ENCODE results near the gene HSD17B1. TPM values are rescaled to one million over a fixed set of nuclear protein-coding genes. Genes with fewer than 3 reads are reported as not detected.
A peak's percentile ranks its signal among the peaks of the same experiment; 100 is the strongest.

HSD17B1 gene
- total RNA-seq, 1 experiment from 2014 or later, result 0.22 TPM

GRCh38 chr17:42513686-42514085 lies 39.0 kb upstream of the HSD17B1 start:
- no peaks in the 10 kb centered on the region for H3K27me3 ChIP-seq (ENCODE audit: low read length)
- no peaks in the 10 kb centered on the region for H3K79me2 ChIP-seq (ENCODE audit: low read length)
- no peaks in the 10 kb centered on the region for H3K9me3 ChIP-seq (ENCODE audit: low read length)
- H3K36me3 ChIP-seq (ENCODE audit: insufficient read depth, low read length), result no peaks in the 10 kb centered on the region
- no peak overlapping the region for H3K27ac ChIP-seq (ENCODE audit: low read length)
- no peak overlapping the region for H3K4me2 ChIP-seq (ENCODE audit: low read depth, low read length, poor library complexity, severe bottlenecking)
- no peak for DNase-seq
- H4K20me1 ChIP-seq (ENCODE audit: insufficient read depth, low read depth, low read length), result no peaks in the 10 kb centered on the region
- H3K4me3 ChIP-seq (ENCODE audit: low read length), result no peak overlapping the region
- no peaks in the 10 kb centered on the region for H3K9me2 ChIP-seq (replicated peaks; ENCODE audit: insufficient read depth, low read length)
- H3K4me1 ChIP-seq (ENCODE audit: low read length), result no peaks in the 10 kb centered on the region
- H2AFZ ChIP-seq (ENCODE audit: low read length), result no peak overlapping the region
- H3K9ac ChIP-seq (ENCODE audit: low read length), result no peak overlapping the region

DNA sequence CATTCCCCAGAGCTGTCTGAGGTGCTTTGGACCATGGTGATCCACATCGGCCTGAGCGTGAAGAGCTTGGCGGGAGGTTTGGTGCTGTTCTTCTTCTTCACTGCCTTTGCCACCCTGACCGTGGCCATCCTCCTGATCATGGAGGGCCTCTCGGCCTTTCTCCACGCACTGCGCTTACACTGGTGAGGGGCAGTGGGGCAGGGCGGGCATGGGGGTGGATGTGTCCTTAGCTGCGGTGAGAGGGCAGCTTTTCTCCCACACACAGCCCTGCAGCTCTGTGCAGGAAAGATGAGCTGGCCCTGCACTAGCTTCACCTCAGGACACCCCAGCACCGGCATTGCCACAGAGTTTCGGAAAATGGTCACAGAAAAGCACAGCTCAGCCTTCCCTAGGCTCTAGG lies 38.4 kb upstream of the HSD17B1 start:
- Histone ChIP-seq H3K9me2 (replicated peaks; ENCODE audit: insufficient read depth, low read length) (no peaks in the 10 kb centered on the region), H3K27ac (ENCODE audit: low read length) (no peak overlapping the region), H3K79me2 (ENCODE audit: low read length) (no peaks in the 10 kb centered on the region), H3K36me3 (ENCODE audit: insufficient read depth, low read length) (no peaks in the 10 kb centered on the region), H3K9ac (ENCODE audit: low read length) (no peak overlapping the region), H2AFZ (ENCODE audit: low read length) (no peak overlapping the region), H3K4me2 (ENCODE audit: low read depth, low read length, poor library complexity, severe bottlenecking) (no peak overlapping the region), H3K4me3 (ENCODE audit: low read length) (no peak overlapping the region), H4K20me1 (ENCODE audit: insufficient read depth, low read depth, low read length) (no peaks in the 10 kb centered on the region), H3K4me1 (ENCODE audit: low read length) (no peaks in the 10 kb centered on the region), H3K27me3 (ENCODE audit: low read length) (no peaks in the 10 kb centered on the region), H3K9me3 (ENCODE audit: low read length) (no peaks in the 10 kb centered on the region)
- DNase-seq, result no peak

DNA sequence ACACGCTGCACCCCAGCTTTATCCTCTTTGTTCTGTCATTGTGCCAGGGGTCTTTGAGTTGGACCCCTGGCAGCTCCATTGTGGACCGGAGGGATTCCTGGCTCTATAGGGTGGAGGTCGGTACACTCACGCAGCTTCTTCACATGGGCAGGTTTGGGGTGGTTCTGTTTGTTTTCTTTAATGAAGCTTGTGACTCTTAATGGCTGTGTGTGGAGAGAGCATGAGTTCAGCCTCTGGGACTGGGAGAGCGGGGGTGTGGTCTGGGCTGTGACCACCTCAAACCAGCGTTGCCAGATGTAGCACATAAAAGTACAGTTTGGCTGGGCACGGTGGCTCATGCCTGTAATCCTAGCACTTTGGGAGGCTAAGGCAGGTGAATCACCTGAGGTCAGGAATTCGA lies 37.9 kb upstream of the HSD17B1 start:
- Histone ChIP-seq H3K4me3 (ENCODE audit: low read length) (no peak overlapping the region), H3K9me2 (replicated peaks; ENCODE audit: insufficient read depth, low read length) (no peaks in the 10 kb centered on the region), H3K27ac (ENCODE audit: low read length) (no peak overlapping the region), H3K9ac (ENCODE audit: low read length) (no peak overlapping the region), H3K79me2 (ENCODE audit: low read length) (no peaks in the 10 kb centered on the region), H4K20me1 (ENCODE audit: insufficient read depth, low read depth, low read length) (no peaks in the 10 kb centered on the region), H3K9me3 (ENCODE audit: low read length) (no peaks in the 10 kb centered on the region), H2AFZ (ENCODE audit: low read length) (no peak overlapping the region), H3K4me2 (ENCODE audit: low read depth, low read length, poor library complexity, severe bottlenecking) (no peak overlapping the region), H3K27me3 (ENCODE audit: low read length) (no peaks in the 10 kb centered on the region), H3K4me1 (ENCODE audit: low read length) (no peaks in the 10 kb centered on the region), H3K36me3 (ENCODE audit: insufficient read depth, low read length) (no peaks in the 10 kb centered on the region)
- no peak for DNase-seq

DNA sequence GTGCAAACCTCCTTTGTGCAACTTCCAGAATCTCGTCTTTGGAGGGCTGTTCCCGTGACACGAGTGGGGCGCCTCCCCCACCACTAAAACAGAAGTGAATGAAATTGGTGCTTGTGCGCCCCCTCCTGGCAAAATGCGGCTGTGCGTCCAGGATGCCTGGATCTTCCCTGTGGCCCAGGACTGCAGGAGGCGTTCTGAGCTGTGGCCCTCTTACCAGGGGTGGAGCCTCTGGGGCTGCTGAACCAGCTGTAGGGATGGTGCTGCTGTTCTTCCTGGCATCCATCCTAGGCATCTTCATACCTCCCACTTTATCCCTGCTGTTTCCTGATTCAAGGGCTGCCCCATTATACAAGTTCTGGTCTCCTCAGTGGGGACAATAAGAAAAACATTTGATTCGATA lies 35.2 kb upstream of the HSD17B1 start:
- Histone ChIP-seq H3K9ac (ENCODE audit: low read length) (no peak overlapping the region), H4K20me1 (ENCODE audit: insufficient read depth, low read depth, low read length) (no peaks in the 10 kb centered on the region)
- DNase-seq, result peak; percentile 91

GRCh38 chr17:42518046-42518754 lies 34.5 kb upstream of the HSD17B1 start:
- no peak overlapping the region for H3K9ac ChIP-seq (ENCODE audit: low read length)
- H3K27me3 ChIP-seq (ENCODE audit: low read length), result no peaks in the 10 kb centered on the region
- H3K9me2 ChIP-seq (replicated peaks; ENCODE audit: insufficient read depth, low read length), result no peaks in the 10 kb centered on the region
- no peak overlapping the region for H3K4me2 ChIP-seq (ENCODE audit: low read depth, low read length, poor library complexity, severe bottlenecking)
- H3K27ac ChIP-seq (ENCODE audit: low read length), result no peak overlapping the region
- H3K4me3 ChIP-seq (ENCODE audit: low read length), result no peak overlapping the region
- H4K20me1 ChIP-seq (ENCODE audit: insufficient read depth, low read depth, low read length), result no peaks in the 10 kb centered on the region
- H3K36me3 ChIP-seq (ENCODE audit: insufficient read depth, low read length), result no peaks in the 10 kb centered on the region
- no peaks in the 10 kb centered on the region for H3K9me3 ChIP-seq (ENCODE audit: low read length)
- no peaks in the 10 kb centered on the region for H3K79me2 ChIP-seq (ENCODE audit: low read length)
- H2AFZ ChIP-seq (ENCODE audit: low read length), result no peak overlapping the region
- no peak for DNase-seq
- H3K4me1 ChIP-seq (ENCODE audit: low read length), result no peaks in the 10 kb centered on the region

More for the DNA sequence above, 35.2 kb upstream of the HSD17B1 start:
- H3K9me3 ChIP-seq (ENCODE audit: low read length), result no peaks in the 10 kb centered on the region
- H3K27me3 ChIP-seq (ENCODE audit: low read length), result no peaks in the 10 kb centered on the region
- H3K4me2 ChIP-seq (ENCODE audit: low read depth, low read length, poor library complexity, severe bottlenecking), result no peak overlapping the region
- H3K4me1 ChIP-seq (ENCODE audit: low read length), result no peaks in the 10 kb centered on the region
- H3K27ac ChIP-seq (ENCODE audit: low read length), result no peak overlapping the region
- no peaks in the 10 kb centered on the region for H3K79me2 ChIP-seq (ENCODE audit: low read length)
- H3K9me2 ChIP-seq (replicated peaks; ENCODE audit: insufficient read depth, low read length), result no peaks in the 10 kb centered on the region
- H2AFZ ChIP-seq (ENCODE audit: low read length), result no peak overlapping the region
- no peaks in the 10 kb centered on the region for H3K36me3 ChIP-seq (ENCODE audit: insufficient read depth, low read length)
- H3K4me3 ChIP-seq (ENCODE audit: low read length), result no peak overlapping the region

DNA sequence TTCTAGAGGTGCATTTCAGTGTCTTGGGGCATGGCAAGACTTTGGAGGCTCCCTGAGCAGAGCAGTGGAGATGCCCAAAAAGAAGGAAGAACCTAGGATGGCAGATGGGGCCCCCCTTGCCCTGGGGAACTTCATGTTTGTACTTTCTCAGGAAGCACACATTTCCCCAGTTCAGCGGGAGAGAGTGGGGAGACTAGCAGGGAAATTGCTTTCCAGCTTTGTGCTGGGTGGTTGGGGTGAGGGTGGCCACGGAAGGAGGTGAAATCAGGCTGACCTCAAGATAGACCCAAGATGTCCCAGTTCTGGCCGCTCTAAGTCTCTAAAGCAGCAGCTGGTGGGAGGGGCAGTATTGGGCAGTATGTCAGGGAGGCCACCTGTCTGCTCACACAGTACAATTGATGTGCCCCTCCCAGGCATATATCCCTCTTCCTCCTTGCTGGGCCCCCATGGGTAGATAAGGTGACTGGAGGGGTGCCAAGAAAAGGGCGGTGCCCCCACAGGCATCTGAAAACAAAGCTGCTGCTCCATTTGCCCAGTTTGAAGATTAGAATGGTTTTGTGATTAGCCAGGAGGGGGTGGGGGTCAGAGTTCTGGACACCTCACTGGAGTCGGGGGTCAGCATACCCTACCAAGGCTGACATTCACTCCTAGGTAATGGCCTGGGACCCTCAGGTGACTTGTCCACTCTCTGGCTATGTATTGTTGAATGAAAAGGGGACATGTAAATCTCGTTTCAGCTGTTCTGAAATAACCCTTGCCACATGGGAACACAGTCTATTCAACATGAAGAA lies 33.8 kb upstream of the HSD17B1 start:
- H3K9ac ChIP-seq (ENCODE audit: low read length), result no peak overlapping the region
- no peaks in the 10 kb centered on the region for H3K79me2 ChIP-seq (ENCODE audit: low read length)
- no peak overlapping the region for H2AFZ ChIP-seq (ENCODE audit: low read length)
- no peak overlapping the region for H3K27ac ChIP-seq (ENCODE audit: low read length)
- H3K27me3 ChIP-seq (ENCODE audit: low read length), result no peaks in the 10 kb centered on the region
- peaks cover under 1% of the 10 kb centered on the region; the same call in 1 of the 2 replicates for H3K4me1 ChIP-seq (ENCODE audit: low read length)
- no peak for DNase-seq
- H3K36me3 ChIP-seq (ENCODE audit: insufficient read depth, low read length), result no peaks in the 10 kb centered on the region
- no peaks in the 10 kb centered on the region for H4K20me1 ChIP-seq (ENCODE audit: insufficient read depth, low read depth, low read length)
- H3K4me3 ChIP-seq (ENCODE audit: low read length), result no peak overlapping the region
- no peak overlapping the region for H3K4me2 ChIP-seq (ENCODE audit: low read depth, low read length, poor library complexity, severe bottlenecking)
- no peaks in the 10 kb centered on the region for H3K9me3 ChIP-seq (ENCODE audit: low read length)
- H3K9me2 ChIP-seq (replicated peaks; ENCODE audit: insufficient read depth, low read length), result no peaks in the 10 kb centered on the region

- Histone ChIP-seq H3K4me3 (ENCODE audit: low read length) (no peak overlapping the region), H3K36me3 (ENCODE audit: insufficient read depth, low read length) (no peaks in the 10 kb centered on the region), H4K20me1 (ENCODE audit: insufficient read depth, low read depth, low read length) (no peaks in the 10 kb centered on the region), H3K9me2 (replicated peaks; ENCODE audit: insufficient read depth, low read length) (no peaks in the 10 kb centered on the region), H3K4me2 (ENCODE audit: low read depth, low read length, poor library complexity, severe bottlenecking) (no peak overlapping the region), H3K27ac (ENCODE audit: low read length) (no peak overlapping the region), H2AFZ (ENCODE audit: low read length) (no peak overlapping the region), H3K9me3 (ENCODE audit: low read length) (no peaks in the 10 kb centered on the region), H3K27me3 (ENCODE audit: low read length) (no peaks in the 10 kb centered on the region), H3K4me1 (ENCODE audit: low read length) (peaks cover 5% of the 10 kb centered on the region), H3K79me2 (ENCODE audit: low read length) (no peaks in the 10 kb centered on the region), H3K9ac (ENCODE audit: low read length) (no peak overlapping the region)
- DNase-seq, result no peak
These were observed 32.9 kb upstream of the HSD17B1 start for GRCh38 chr17:42519546-42520491.

GRCh38 chr17:42520540-42520951 lies 32.2 kb upstream of the HSD17B1 start:
- Histone ChIP-seq H3K4me3 (ENCODE audit: low read length) (no peak overlapping the region), H3K9me3 (ENCODE audit: low read length) (no peaks in the 10 kb centered on the region), H3K4me2 (ENCODE audit: low read depth, low read length, poor library complexity, severe bottlenecking) (no peak overlapping the region), H2AFZ (ENCODE audit: low read length) (no peak overlapping the region), H3K9me2 (replicated peaks; ENCODE audit: insufficient read depth, low read length) (no peaks in the 10 kb centered on the region), H3K27ac (ENCODE audit: low read length) (no peak overlapping the region), H4K20me1 (ENCODE audit: insufficient read depth, low read depth, low read length) (no peaks in the 10 kb centered on the region), H3K79me2 (ENCODE audit: low read length) (no peaks in the 10 kb centered on the region), H3K27me3 (ENCODE audit: low read length) (no peaks in the 10 kb centered on the region), H3K9ac (ENCODE audit: low read length) (no peak overlapping the region), H3K4me1 (ENCODE audit: low read length) (peaks cover 5% of the 10 kb centered on the region), H3K36me3 (ENCODE audit: insufficient read depth, low read length) (no peaks in the 10 kb centered on the region)
- DNase-seq, result peak; percentile 60
